NCI-H446 treated with DMSO at 0.1 percent for 48 hours (cell line): Measurements from ENCODE around the gene FAM163B.

Source experiments
- DNase-seq: peaks from one replicate; lab custom pipeline; 2025; lab: John Stamatoyannopoulos, UW

Gene FAM163B

DNA sequence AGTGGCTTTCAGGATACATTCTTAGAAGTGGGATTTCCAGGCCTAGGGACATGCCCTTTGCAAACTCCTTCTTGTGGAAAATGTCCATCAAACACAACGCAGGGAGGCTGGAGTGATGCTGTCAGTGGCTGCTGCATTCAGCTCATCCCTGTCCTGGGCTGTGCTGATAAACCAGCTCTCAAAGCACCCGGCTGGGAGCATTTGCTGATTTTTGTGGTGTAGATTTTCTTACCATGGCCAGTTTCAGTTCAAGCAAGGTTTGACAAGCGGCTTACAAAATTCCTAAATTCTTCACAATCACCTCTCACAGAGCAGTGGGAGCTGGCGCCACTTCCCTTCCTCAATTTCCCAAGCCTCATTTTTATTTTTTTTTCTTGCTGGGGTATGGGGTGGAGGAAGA lies 28.2 kb downstream of the FAM163B start:
- no peak for DNase-seq

DNA sequence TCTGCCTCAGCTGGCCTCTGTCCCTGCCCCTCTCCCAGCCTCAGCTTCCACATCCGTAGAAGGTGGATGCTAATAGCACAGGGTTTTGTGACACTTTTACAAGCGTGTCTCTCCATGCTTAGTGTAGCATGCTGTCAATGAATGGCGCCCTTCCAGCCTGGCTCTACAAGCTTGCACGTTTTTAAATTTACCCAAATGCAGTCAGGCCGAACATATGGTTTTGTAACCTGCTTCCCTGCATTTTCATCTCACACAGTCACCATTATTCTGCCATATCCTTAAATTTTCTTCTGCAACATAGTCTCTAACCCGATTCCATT lies 28.8 kb downstream of the FAM163B start:
- no peak for DNase-seq

DNA sequence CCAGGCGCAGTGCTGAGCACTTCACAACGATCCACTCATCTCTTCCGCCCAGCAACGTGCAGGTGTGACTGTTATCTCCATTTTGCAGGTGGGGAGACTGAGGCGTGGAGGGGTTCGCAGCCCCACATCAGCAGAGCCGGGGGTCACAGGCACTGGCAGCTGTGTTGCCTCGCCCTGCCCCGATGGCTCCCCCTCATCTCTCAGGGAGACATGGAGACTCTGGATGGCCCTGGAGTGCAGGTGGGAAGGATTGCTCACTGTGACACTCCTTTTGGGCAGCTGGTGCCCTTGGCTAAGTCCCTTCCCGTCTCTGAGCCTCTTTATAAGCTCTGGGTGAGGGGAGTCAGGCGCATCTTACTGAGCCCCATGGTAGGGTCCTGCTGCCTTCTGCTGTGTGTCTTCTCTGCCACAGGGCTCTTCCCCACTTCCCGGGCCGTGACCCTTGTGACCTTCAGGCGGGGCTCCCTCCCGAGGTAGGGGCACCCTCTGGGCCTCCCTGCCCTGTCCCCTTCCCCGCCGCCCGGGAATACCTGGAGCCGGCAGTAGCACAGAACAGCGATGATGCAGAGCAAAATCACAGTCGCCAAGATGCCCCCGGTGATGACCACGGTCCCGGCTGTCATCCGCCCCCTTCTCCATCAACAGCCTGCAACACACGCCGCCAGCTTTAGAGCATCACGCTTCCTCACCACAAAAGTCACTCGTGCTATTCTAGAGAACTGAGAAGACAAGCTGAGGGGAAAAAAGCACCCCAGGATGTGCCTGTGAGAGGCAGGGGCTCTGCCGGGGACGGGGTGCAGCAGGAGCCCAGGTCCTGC lies 29.4 kb downstream of the FAM163B start:
- no peak for DNase-seq

DNA sequence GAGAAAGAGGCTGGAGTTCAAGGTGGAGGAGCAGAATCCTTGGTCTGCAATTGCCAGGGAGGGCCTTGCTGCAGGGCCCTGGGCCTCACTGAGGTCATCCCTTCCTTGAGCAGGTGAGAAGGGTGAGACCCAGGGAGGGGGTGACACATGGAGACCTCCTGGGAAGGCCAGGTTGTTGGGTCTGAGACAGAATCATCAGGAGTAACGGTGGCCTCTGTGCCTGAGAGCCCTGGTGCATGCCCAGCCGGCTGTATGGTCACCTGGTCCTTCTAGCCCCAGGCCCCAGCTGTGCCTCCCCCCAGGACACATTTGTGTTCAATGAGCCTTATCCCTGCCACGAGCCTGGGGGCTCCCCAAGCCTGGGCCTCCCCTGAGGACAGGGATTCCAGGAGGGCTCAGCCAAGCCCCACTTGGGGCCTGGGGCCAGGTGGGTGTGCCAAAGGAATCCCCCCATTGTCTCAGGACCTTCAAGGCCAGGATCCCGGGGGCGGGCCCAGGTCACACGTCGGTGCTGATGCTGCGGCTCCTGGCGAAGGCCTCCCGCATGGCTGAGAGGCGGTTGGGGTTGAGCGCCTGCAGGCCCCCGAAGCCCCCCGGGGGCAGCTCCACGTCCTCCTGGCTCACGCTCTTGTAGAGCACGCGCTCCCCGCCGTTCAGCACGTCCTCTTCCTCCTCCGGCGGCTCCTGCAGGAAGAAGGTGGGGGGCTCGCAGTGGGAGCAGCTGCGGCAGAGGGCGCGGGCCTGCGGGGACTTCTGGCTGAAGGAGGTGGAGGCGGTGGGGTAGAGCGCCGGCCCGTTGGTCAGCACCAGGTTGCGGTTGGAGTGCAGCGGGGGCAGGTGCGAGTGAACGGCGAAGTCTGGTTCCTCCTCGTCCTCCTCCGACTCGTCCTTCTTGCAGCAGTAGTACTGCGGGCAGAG lies 30.4 kb downstream of the FAM163B start:
- no peak for DNase-seq

DNA sequence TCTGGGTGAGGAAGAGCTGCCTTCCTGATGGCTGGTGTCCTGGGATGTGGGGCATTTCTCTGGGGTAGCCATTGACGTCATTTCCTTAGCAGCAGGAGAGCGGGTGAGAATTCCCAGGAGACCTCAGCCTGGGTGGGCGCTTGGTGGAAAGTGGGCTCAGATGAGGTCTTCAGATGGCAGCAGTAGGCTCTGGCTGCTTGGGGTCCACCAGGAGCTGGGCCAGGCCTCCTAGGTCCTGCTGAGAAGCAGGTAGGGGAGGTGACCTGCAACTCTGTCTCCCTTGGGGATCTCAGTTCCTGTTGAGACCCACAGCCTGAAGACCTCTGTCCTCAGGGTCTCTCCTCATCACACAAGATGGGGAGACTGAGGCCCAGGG lies 31.5 kb downstream of the FAM163B start:
- DNase-seq, result no peak

DNA sequence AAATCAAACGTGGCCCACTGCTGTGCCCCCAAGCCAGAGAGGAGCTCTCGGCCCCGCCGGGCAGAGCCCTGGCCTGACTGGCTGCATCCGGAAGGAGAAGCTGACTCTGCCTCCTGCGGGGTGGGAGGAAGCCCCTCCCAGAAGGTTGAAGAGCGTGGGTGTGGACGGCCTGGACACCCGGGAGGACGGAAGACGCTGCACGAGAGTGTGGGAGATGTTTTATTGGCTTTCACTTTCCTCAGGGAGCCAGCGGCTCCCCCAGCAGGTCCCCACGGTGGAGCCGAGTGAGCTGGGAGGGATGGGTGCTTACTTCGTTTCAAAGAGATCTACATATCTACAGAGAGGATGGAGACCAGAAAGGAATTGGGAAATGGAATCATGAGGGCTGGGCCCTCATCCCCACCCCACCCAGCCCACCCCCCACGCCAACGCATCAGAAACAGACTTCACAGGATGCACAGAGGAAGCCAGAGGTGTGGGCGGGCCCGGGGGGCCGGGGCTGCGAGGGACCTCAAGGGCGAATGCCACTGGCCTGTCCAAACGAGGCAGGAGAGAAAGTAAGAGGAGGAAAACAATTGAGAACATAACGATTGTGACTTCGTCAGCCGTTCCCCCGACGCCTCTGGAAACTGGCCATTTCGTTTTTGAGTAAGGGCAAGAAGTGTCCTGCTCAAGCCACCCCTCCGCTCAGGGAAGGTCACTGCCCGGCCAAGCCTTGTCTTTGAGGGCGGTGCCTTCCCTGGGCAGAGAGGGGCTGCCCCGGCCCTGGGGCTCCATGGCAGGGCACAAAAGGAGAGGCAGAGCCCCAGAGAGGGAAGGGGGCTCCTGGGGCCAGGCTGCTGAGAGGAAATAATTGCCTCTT lies 32.1 kb downstream of the FAM163B start:
- DNase-seq, result no peak

DNA sequence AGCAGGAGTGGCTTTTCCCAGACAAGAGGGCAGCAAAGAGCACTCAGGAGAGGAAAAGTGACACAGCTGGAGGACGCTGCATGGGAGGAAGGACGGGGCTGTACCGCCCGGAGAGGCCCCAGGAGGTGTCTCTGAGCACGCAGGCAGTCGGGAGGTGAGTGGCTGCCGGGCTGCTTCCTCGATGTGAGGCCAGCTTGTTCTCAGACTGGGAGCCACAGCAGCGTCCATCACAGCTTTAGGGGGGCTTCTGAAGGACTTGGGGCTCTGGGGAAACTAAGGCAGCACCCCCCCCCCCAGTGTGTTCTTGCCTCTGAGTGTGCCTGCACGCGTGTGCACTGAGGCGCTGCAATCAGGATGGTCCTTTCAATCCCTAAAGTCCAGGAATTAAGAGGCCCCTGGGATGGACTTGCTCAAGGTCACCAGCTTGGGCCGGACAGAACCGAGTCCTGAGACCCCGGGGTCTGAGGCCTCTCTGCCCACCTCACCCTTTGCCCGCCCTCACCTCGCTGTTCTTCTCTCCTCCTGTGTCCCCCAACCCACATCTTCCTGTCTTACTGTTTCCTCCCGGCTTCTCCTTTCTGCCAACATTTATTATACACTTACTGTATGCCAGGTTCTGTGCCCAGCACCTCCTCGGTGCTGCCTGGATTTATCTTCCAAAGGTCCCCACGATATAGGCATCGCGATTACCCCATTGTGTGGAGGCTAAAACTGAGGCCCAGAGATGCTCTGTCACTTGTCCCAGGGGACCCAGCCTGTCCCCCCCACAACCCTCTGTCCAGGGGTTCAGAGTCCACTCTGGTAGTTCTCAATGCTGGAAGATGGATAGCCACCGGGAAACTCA lies 32.9 kb downstream of the FAM163B start:
- no peak for DNase-seq

DNA sequence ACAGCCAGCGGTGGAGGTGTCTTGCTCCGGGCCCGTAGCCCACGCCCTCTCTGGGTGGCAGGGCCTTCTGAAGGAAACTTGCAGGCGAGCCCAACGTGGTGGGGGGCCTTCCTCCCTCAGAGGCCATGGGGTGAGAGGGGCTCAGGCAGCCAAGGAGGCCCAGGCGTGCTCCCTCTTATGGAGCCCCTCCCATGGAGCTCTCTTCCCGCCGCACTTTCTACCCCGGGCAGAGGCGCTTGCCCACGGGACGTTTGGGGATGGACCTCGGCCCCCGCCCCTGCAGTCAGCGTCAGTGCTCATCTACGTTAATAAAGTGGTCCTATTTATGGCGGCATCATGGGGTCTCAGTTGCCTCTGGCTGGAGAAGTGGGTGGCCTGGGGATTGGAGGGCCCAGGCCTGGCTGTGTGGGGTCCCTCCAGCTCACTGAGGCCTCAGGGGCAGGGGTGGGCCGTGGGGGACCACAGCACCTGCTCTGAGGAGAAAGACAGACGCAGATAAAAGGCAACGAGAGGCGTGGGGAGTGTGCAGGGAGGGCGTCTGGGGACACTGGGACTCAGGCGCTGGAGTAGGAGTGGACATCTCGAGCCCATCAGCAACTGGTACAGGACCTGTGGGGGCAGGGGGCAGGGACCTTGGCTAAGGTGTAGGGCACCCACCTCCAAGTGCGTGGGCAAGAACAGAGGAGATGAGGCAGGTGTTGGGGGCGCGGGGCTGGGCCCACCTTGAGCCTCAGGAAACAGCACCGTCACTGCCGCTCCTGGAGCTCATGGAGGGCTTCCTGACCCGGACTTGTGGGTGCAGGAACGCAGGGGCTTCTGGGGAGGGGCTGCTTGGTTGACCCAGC lies 33.8 kb downstream of the FAM163B start:
- DNase-seq, result no peak

DNA sequence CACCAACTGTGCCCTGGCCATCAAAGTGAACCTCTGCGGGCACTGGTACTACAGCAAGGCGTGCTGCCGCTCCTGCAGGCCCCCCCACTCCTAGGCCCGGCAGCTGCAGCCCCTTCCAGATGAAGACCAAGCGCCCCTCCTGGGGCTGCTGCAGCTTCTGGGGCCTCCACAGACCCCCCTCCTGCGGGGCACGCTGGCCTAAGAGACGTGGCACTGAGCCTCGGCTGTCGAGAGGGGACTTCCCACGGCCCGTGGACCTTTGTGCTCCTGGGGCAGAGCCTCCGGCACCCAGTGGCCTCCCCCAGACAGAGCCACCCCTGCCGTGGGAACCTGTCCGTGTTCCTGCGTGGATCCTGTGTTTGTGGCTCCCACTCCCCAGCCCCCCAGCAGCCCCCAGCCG lies 34.4 kb downstream of the FAM163B start:
- DNase-seq, result no peak

DNA sequence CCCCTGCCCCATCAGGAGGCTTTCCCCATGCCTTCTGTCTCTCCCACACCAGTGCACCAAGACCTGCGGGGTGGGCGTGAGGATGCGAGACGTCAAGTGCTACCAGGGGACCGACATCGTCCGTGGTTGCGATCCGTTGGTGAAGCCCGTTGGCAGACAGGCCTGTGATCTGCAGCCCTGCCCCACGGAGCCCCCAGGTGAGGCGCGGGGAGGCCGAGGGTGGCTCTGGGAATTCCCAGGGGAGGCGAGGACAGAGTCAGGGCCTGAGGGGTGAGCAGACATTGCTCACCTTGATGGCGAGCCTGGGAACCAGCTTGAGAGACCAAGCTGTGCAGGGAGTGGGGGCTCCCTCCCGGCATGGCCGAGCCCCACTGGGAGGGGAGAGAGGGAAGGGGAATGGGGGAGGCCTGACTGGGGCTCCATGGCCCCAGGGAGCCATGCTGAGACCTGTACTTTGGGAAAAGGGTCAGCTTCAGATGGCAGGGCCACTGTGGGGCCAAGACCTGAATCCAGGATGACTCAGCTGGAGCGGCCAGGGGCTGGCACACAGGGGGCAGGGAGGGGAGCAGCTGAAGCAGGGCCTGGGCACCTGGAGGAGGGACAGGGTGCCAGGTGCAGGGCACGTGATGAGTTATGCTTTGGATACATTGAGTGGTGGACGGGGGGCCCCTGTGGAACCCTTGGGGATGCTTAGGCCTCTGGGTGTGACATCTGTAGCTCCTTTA lies 35.2 kb downstream of the FAM163B start:
- no peak for DNase-seq

DNA sequence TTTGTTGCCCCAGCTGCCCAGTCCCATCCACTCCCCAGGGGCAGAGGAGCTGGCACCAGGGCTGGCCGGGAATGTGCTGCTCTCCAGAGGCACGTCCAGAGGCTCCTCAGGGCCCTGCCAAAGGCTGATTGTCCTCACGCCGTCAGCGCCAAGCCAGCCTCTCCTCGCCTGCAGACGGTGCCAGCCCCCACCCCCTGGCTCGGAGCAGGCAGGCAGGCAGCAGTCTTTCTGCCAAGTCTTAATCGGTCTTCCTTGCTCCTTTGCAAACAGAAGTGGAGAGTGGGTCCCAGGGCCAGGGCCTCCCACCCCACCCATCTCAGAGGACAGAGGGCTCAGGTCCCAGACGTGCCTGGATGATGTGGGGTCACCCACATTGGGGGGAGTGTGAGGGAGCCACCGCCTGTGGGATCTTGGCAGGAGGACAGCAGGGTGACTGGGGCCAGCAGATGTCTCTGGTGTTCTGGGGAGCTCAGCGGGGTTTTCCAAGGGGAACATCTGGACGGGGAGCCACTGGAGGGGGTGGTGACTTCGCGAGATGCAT lies 36.3 kb downstream of the FAM163B start:
- DNase-seq, result peak; percentile 61

DNA sequence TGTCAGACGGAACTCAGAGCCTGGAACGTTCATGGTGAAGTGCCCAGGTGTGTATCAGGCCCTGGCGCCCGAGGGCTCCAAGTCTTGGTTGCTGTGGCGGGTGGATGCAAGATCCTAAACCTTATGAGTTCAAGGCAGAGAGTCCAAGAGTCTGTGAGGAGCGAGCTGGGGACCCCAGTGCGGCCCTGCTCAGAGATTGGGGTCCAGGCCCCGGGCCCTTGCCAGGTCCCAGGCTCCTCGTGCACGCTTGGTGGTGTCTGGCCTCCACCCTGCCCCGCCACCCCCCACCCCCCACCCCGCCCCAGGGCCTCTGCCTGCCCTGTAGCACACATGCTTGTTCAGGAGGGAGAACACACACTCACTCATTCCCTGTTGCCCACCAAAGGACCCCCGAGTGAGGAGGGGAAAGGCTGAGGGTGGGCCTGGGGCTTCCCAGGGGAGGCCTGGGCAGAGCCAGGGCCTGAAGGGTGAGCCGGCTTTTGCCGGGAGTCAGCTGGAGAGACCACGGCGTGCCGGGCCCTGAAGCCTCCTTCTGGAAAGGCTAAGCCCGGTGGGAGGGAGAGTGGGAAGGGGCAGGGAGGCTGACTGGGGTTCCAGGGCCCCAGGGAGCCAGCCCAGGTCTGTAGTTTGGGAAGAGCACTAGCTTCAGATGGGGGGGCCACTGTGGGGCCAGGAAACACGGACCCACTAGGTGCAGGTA lies 37.1 kb downstream of the FAM163B start:
- DNase-seq, result no peak

DNA sequence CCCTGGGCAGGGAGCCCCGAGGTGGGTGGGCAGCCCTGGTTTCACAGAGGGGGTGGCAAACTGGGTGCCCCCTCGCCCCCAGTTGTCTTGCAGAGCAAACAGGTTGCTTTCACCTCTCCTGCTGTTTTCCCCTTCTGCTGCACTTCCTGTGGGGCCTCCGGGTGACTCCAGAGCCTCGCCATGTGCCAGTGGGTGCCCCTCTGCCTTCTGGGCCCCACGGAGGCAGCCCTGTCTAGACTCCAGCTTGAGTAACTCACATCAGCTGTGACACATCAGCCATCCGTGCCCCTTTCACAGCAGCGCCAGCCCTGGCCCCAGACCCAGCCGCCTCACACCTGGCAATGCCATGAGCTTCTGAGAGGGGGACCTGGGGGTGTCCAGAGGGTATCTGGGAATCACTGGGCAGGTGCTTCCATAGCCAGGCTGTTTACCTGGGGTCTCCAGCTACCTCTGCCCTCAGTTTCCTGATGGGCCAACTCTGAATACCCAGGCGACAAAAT lies 37.7 kb downstream of the FAM163B start:
- no peak for DNase-seq

DNA sequence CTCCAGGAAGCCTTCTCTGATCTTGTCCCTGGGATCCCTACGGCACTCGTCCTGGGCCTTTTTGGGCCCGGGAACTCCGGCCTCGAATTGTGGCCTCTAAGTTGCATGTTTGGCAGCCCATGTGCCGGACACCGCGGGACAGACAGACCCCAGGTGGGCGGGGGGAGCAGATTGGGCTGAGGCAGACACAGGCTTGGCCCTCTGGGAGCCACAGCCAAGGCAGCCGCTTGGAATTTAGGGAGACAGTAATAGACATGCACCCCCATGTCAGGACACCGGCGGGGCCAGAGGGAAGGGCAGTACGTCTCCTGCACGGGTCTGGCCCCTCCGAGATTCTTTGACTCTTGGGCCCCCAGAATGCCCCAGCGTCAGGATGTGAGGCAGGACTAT lies 38.5 kb downstream of the FAM163B start:
- DNase-seq, result no peak

DNA sequence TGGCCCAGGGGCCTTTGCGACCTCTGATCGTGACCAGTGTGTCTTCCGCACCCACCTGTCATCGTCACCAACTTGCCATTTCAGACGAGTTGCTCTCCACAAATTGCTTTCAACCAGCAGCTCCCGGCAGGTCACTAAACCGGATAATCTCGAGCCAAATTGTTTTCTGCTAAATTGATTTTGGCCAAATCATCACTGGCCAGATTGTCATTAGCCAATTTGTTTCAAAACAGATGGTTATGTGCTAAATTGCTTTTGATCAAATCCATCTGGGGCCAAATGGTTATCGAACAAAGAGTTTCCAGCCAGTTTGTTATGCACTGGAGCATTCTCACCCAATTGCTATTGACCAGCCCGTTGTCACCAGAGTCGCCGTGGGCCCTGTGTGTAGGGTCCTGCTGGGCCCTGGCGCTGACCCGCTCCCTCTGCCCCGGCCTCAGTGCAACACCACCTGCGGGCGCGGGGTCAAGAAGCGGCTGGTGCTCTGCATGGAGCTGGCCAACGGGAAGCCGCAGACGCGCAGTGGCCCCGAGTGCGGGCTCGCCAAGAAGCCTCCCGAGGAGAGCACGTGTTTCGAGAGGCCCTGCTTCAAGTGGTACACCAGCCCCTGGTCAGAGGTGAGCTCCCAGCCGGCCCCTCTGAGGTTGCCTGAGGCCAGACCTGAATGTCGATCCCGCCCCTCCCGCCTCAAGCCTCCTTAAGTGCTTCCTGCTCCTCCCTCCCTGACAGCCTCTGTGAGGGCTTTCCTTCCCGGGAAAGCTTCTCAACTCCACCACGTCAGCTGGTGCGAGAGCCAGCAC lies 39.1 kb downstream of the FAM163B start:
- DNase-seq, result no peak

DNA sequence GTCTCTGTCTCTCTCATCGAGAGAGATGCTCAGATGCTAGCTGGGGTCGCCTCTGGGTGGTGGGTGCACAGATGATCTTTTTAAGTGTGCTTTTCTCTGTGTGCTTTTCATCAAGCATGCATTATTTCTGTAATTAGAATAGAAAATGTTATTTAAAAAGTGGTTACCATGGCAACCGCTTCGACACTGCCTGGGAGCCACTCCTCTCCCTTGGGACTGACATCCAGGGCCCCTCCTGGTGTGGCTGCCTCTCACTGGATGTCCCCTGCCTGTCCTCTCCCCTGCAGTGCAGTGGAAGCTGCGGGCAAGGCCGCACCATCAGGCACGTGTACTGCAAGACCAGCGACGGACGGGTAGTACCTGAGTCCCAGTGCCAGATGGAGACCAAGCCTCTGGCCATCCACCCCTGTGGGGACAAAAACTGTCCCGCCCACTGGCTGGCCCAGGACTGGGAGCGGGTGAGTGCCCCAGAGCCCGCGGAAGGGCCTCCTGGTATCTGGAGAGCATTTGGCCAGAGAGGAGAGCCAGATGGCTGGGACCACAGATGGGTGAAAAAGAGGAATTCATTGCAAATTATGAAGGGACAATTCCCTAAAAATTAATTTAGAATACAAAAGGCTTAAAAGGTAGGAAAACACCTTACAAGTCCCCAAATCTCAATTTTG lies 39.9 kb downstream of the FAM163B start:
- no peak for DNase-seq

DNA sequence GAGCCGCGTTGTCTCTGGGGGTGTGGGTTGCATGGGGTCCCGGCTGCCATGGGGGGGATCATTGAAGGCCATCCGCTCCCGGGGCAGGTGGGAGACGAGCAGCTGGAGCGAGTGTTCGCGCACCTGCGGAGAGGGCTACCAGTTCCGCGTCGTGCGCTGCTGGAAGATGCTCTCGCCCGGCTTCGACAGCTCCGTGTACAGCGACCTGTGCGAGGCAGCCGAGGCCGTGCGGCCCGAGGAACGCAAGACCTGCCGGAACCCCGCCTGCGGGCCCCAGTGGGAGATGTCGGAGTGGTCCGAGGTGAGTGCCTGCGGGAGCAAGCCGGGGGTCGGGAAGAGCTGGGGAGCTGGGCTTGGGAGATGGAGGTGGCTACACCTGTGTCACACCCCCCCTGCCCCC lies 41.0 kb downstream of the FAM163B start:
- no peak for DNase-seq
